Hematopoietic multipotent progenitor cell treated with erythropoietin and hydrocortisone succinate and interleukin-3 and kit ligand, for 4 days (in vitro differentiated cells): ENCODE data around the gene SOX12.
"Not testable (repeated sequence)": the region's sequence is repeated elsewhere in the genome, so short reads cannot be mapped to it uniquely, and the experiment has no call there.

Experiments
- DNase-seq: peaks from one replicate; pipeline ENCODE4 v3.0.0-alpha.2; 2015

SOX12 gene

DNA sequence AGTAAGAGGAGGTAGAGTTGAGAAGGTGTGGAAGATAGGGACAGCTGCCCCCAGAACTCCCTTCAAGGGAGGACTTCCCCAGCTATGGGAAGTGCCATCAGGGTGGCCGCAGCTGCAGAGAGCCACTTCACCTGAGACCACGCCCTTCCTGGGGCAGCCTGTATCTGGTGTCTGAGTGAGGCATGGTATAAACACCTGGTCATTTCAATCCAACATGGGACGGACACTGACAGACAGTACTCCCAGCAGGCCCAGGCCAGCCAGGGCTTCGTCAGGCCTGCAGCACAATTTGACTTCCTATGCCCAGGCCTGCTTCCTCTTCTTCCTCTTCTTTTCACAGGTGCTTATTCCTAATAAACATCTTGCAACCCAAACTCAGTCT is 4.5 kb downstream of the SOX12 start:
- no peak for DNase-seq

- DNase-seq, result peak; percentile 93
Observed at GRCh38 chr20:330233-331149, 5.1 kb downstream of the SOX12 start.

DNA sequence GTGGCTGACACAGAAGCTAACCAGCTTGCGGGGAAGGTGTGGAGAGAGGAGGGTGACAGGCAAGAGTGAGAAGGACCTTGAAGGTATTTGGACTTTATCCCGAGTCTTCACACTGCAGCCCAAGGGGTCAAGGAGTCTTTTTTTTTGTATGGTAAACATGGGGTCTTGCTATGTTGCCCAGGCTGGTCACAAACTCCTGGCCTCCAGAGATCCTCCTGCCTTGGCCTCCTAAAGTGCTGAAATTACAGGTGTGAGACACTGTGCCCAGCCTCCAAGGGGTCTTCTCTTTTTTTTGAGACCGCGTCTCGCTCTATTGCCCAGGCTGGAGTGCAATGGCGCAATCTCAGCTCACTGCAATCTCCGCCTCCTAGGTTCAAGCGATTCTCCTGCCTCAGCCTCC is 9.2 kb downstream of the SOX12 start:
- DNase-seq, result no peak

DNA sequence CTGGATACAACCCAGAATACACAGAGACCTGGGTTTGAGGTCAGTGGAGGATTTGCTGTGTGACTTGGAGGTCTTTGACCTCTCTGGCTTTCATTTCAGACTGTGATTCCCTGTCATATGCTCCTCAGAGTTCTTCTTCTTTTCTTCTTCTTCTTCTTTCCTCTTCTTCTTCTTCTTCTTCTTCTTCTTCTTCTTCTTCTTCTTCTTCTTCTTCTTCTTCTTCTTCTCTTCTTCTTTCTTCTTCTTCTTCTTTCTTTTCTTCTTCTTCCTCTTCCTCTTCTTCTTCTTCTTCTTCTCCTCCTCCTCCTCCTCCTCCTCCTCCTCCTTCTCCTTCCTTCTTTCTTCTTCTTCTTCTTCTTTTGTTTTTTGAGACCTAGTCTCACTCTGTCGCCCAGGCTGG is 10.7 kb downstream of the SOX12 start:
- not testable (repeated sequence) for DNase-seq

DNA sequence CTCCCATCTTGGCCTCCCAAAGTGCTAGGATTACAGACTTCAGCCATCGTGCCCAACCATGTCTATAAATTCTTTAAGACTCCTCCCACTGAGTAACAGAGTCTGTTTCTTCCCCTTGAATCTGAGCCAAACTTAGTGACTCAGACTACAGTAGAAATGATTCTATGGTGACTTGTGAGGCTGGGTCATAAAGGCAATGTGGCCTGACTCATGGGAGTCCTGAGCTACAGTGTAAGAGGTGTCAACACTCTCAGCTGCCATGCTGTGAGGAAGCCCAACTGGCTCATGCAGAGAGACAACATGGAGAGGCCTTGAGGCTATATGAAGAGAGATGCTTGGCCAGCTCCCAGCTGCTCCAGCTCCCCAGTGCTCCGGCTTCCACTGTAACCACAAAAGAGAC is 16.3 kb downstream of the SOX12 start:
- peak; percentile 79 for DNase-seq

DNA sequence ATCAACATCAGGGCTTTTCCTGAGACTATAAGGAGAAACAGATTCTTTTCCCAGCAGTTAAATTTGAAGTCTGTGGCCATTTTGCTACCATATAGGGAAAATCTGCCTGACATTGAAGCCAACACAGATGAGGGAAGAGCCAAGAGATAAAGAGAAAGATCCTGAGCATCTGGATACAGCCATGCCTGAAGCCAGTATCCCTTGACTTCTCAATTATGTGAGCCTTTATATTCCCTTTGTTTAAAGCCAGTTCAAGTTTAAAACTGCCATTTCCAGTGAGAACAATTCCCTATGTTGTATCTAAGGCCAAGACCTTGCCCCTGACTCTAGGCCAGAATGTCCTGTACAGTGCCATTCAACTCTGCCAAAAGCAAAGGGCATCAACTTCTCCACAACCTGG is 17.8 kb downstream of the SOX12 start:
- DNase-seq, result no peak

GRCh38 chr20:346033-346639 is 20.8 kb downstream of the SOX12 start:
- DNase-seq, result no peak

DNA sequence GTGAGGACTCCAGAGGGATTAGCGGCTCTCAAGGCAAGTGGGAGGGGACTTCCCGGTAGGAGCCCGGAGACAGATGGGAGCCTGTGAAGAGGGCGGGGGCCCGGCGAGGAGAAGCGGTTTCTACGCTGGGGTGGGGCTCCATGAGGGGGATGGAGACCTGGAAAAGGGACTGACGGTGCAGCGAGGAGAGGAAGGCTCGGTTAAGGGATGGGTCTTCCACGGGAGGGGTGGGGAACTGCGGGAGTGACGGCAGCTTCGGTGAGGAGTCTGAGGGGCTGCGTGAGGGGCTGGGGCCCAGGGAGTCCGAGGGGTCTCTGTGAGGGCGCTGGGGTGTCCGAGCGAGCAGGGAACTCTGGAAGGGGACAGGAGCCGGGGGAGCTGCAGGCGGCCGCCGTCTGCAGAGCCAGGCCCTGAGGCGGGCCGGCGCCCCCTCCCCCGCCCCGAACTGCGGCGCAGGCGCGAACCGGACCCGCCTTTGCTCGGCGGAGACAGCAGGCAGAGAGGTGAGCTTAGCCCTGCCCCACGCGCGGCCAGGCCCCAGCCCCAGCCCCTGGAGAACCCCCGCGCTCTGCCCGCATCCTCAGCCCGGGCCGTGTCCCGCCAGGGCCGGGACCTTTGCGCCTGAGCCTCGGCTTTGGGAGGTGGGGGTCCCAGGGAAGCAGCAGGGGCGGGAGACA is 21.4 kb downstream of the SOX12 start, which contains the start of gene NRSN2:
TSS of gene NRSN2 (plus strand) at position 472 of the 677 bp plus-strand sequence. CDS start 2,533 bp downstream, outside the sequence.
- DNase-seq, result peak; percentile 57

DNA sequence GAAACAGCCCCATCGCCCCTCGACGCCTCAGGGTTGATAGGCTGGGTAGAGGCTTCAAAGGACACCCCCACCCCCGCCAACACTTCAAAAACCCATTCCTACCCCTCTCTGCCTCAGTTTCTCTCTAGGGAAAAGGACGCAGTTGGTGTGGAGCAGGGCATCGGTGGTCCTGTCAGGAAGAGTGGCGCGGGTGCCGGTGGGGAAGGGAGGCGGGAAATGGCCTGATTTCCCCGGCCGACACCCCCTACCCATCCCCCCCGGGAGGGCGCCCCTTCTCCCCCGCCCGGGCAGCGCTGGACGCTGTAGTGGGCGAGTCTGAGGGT is 21.9 kb downstream of the SOX12 start:
- no peak for DNase-seq

DNA sequence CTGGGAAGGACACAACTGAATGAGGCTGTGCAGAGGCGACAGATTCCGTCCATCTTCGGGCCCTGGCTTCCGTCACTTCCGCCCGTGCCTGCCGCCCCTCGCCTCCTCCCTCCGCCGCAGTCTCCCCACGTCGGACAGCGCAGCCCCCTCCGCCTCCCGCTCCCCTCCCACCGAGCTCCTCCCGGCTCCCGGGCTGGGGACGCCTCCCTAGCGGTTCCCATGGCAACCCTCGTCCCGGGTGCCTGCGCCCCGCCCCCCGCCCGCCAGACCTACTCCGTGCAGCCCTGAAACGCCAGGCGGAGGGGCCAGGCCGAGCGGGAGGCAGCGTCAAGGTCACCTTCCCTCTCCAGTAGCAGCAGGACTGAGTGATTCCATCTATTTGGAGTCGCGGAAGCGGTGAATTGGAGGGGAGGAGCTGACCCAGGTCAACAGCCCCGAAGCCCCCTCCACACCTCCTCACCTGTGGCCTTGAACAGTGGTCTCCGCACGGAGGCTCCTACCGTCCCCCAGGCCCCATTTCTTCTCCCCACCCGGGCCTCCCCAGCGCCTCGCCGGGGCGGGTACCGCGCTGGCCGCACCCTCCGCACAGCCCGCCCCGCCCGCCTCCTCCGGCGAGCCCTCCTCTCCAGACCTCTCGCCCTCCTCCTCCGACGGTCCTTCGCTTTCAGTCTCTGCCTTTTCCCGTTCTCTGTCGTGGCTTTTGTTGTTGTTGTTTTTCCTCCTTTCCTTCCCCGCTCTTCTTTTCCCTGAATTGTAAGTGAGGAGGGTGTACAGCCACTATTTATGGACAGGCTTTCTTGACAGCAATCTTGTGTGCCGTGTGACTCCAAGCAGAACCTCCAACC is 22.5 kb downstream of the SOX12 start:
- DNase-seq, result peak; percentile 96

DNA sequence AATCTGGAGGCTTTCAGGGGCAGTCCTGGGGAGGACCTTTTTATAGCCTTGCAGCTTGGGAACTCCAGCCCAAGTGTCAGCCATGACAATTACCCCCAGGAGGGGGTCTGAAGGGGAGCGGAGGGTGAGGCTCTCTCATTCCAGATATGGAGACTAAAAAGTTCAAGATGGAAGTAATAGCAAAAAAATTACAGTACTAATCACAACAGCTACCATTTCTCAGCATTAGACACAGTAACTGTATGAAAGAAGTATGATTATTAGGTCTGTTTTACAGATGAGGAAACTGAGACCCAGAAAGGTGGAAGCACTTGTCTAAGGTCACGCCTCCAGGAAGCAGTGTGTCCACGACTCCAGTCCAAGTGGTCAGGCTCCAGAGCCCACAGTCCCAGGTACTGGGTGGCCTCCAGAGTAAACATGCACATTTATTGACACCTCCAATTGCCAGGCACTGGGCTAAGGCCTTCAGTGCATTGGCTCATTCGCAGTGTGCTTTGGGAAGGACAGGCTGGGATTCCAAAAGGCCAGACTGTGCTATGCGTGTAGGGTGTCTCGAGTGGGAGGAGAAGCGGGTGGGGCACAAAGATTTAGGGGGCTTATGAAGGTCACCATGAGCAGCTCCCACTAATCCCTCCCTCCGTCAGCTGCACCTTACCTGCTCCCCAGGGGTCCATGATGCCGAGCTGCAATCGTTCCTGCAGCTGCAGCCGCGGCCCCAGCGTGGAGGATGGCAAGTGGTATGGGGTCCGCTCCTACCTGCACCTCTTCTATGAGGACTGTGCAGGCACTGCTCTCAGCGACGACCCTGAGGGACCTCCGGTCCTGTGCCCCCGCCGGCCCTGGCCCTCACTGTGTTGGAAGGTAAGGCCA is 23.9 kb downstream of the SOX12 start:
- no peak for DNase-seq

DNA sequence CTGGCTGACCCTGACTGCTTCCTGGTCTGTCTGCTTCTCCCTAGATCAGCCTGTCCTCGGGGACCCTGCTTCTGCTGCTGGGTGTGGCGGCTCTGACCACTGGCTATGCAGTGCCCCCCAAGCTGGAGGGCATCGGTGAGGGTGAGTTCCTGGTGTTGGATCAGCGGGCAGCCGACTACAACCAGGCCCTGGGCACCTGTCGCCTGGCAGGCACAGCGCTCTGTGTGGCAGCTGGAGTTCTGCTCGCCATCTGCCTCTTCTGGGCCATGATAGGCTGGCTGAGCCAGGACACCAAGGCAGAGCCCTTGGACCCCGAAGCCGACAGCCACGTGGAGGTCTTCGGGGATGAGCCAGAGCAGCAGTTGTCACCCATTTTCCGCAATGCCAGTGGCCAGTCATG is 27.8 kb downstream of the SOX12 start:
- no peak for DNase-seq

- peak; percentile 93 for DNase-seq
Observed at GRCh38 chr20:354298-354977, 29.1 kb downstream of the SOX12 start.

DNA sequence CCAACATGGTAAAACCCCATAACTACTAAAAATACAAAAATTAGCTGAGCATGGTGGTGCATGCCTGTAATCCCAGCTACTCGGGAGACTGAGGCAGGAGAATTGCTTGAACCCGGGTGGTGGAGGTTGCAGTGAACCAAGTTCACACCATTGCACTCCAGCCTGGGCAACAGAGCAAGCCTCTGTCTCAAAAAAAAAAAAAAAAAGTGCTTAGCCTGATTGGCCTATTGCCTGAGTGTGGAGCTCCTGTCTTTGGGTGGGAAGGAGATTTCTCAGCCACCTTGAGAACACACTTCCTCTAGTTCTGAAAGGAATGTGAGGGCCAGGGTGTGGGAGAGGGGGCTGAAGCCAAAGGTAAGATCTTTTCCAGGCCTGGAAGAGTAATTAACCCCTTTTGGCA is 30.8 kb downstream of the SOX12 start:
- not testable (repeated sequence) for DNase-seq

DNA sequence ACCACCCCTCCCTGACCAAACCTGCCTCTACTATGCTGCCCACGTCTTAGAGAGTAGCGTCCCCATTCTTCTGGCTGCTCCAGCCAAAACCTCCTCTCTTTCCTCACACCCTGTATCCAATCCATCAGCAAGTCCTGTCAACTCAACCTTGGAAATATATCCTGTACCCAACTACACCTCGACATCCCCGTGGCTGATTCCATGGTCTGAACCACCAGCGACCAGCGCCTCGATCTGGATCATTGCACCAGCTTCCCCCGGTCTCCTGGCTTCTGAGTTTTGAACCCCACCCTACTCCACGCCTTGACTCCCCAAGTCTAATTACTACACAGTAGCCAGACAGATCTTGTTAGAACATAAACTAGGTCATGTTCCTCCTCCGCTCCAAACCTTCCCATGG is 31.4 kb downstream of the SOX12 start:
- DNase-seq, result no peak

DNA sequence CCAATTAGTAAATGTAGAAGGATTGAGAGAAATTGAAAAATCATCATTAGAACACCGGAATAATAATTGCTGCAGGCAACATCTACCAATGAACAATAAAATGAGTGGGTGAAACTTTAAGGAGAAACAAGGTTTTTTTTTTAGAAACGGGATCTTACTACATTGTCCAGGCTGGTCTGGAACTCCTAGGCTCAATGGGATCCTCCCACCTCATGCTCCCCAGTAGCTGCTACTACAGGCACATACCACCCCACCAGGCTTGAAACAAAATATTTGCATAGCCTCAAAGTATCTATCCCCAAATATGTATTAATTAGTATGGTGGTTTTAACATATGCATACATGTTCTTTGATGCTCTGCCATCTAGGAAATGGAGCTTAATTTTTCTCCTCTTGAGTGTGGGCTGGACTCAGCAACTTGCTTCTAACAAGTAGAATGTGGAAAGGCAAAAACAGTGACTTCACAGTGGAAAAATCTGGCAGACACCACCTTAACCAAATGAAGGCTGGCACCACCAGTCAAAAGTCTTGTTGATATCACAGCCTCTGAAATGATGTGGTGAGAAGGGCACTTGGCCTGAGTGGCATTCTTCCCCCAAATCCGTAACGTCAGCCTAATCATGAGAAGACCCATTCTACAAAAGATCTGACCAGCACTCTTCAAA is 33.7 kb downstream of the SOX12 start:
- no peak for DNase-seq

GRCh38 chr20:361561-361960 is 36.2 kb downstream of the SOX12 start:
- no peak for DNase-seq

- DNase-seq, result peak; percentile 93
Observed at GRCh38 chr20:362271-363254, 37.2 kb downstream of the SOX12 start.

GRCh38 chr20:363319-364078 is 38.1 kb downstream of the SOX12 start:
- DNase-seq, result no peak
